ENCODE data around the gene OR52R1.

OR52R1 gene

GRCh38 chr11:4763096-4763495, 41.1 kb downstream of the OR52R1 start:
- no peak for DNase-seq (ENCODE audit: low read depth, low spot score)
- no peak overlapping the region for H3K4me3 ChIP-seq (ENCODE audit: low read depth, low read length)
- no peak for TF ChIP-seq CTCF (IDR thresholded peaks at IDR 0.05; ENCODE audit: insufficient read depth, low read length, missing control alignments)
- POLR2A ChIA-PET = no interaction called here
- CTCF ChIA-PET = no interaction called here

Data from AG04449 (cell line).